Breast epithelium (tissue), 3 donors: ENCODE data around the gene PDE6B.

Experiments
- CTCF ChIP-seq, 3 donors: fragments of 450-650 bp; IDR thresholded peaks; one replicate each; pipeline ENCODE4 v1.5.1; 2016 to 2017; ENCODE audit warnings: antibody characterized with exemption in 3 of 3, mild to moderate bottlenecking in 3 of 3, moderate library complexity in 3 of 3
- POLR2A ChIP-seq: fragments of 450-650 bp; IDR thresholded peaks from one replicate; pipeline ENCODE4 v1.6.1; 2016; ENCODE audit warnings: antibody characterized with exemption, mild to moderate bottlenecking, moderate library complexity

DNA sequence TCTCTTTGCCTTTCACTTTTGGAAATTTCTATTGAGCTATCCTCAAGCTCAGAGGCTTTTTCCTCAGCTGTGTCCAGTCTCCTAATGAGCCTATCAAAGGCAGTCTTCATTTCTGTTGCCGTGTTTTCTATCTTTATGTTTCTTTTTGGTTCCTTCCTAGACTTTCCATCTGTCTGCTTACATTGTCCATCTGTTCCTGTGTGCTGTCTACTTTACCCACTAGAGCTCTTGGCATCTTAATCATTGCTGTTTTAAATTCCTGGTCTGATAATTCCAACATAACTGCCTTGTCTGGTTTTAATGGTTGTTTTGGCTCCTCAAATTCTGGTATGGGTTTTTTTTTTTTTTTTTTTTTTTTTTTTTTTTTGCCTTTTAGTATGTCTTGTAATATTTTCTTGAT lies 9.3 kb upstream of the PDE6B start:
- TF ChIP-seq CTCF (IDR thresholded peaks at IDR 0.05): no peak
- no peak for TF ChIP-seq POLR2A
